IPS-20b (cell line): ENCODE data around the gene PLEKHM1.
"Not testable (repeated sequence)": the region's sequence is repeated elsewhere in the genome, so short reads cannot be mapped to it uniquely, and the experiment has no call there.

Source experiments
- H3K27ac ChIP-seq: one replicate; pipeline ENCODE4 v1.5.1; 2013; ENCODE audit warnings: low read length
- H3K27me3 ChIP-seq: 2 replicates; pipeline ENCODE4 v1.6.1; 2013; ENCODE audit warnings: mild to moderate bottlenecking, low read length, inconsistent platforms; ENCODE audit not compliant: insufficient read depth
- H3K36me3 ChIP-seq: 2 replicates; pipeline ENCODE4 v1.6.1; 2013; ENCODE audit warnings: low read depth, mild to moderate bottlenecking, inconsistent platforms, low read length, moderate library complexity; ENCODE audit not compliant: insufficient read depth
- H3K4me1 ChIP-seq: 2 replicates; pipeline ENCODE4 v1.6.1; 2013; ENCODE audit warnings: mild to moderate bottlenecking, control low read depth, inconsistent platforms, low read length, moderate library complexity; ENCODE audit not compliant: insufficient read depth
- H3K4me3 ChIP-seq: 2 replicates; pipeline ENCODE4 v1.5.1; 2013; ENCODE audit warnings: mild to moderate bottlenecking, low read length, inconsistent platforms
- H3K9ac ChIP-seq: 2 replicates; pipeline ENCODE4 v1.6.1; 2013; ENCODE audit warnings: low read depth, mild to moderate bottlenecking, inconsistent platforms, low read length, moderate library complexity
- H3K9me3 ChIP-seq: 2 replicates; pipeline ENCODE4 v1.6.1; 2013; ENCODE audit warnings: mild to moderate bottlenecking, low read depth, low read length, inconsistent platforms; ENCODE audit not compliant: insufficient read depth

PLEKHM1 gene

DNA sequence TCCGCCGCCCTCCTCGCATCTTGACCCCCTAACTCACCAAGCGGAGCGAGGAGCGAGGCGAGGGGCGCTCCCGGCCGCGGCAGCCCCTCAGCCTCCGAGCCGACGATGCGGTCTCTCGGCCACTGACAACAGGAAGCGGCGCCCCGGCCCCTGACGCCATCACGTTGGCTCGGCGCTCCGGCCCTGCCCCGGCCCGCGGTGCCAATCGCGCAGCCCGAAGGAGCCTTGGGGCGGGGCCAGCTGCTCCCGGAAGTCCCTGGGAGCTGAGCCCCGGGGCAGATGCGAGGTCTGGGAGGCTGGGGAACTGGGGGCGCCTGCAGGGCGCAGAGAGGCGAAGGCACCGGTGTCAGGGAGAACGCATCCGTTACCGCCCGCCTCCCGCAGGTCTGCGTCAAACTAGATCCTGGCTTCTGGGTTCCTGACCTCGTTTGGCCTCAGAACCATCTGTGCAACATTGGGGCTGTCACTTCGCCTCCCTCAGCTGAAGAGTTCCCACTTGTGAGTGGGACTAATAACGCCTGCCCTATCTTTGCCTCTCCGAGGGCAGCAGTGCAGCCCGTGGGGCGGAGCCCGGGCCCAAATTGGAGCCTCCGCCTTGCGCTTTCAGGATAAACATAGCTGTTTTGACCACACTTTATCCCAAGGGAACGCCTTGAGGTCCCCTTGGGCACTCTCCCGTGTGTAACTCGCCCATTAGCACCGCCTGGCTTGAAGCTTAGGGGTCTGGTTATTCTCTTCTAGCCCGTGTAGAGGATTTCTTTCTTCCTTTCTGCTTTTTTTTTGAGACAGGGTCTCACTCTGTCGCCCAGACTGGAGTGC, at the start of gene PLEKHM1:
PLEKHM1 (minus strand) TSS at position 107 of the 819 bp plus-strand sequence. CDS start 8,237 bp downstream, outside the sequence.
- not testable (repeated sequence) for H3K27me3 ChIP-seq, H3K27ac ChIP-seq, H3K4me1 ChIP-seq, H3K36me3 ChIP-seq, H3K9me3 ChIP-seq
- Histone ChIP-seq H3K9ac (peak within 1 kb of the TSS; percentile 41; the same call in 1 of the 2 replicates), H3K4me3 (peak within 1 kb of the TSS; percentile 71)

- not testable (repeated sequence) for H3K27ac ChIP-seq, H3K9me3 ChIP-seq, H3K27me3 ChIP-seq, H3K4me3 ChIP-seq, H3K9ac ChIP-seq, H3K36me3 ChIP-seq, H3K4me1 ChIP-seq
These were observed 47.6 kb upstream of the PLEKHM1 start for GRCh38 chr17:45538168-45538567.

DNA sequence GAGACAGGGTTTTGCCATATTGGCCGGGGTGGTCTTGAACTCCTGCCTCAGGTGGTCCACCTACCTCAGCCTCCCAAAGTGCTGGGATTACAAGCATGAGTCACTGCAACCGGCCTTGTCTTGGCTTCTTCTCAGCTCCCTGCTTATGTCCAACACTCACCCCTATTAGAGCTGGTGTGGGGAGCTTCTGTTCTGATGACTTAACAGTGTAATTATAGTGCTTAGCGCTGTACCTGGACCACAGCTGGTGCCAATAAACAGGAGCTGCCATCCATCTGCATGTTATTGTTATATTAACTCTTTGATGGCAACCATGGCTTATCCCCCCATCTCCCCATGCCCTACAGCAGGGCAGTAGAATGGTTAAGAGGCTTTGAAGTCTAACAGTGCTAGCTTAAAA, 15.6 kb upstream of the PLEKHM1 start:
- H3K4me1 ChIP-seq, H3K27me3 ChIP-seq, H3K9ac ChIP-seq, H3K36me3 ChIP-seq, H3K27ac ChIP-seq, H3K9me3 ChIP-seq, H3K4me3 ChIP-seq: not testable (repeated sequence)

DNA sequence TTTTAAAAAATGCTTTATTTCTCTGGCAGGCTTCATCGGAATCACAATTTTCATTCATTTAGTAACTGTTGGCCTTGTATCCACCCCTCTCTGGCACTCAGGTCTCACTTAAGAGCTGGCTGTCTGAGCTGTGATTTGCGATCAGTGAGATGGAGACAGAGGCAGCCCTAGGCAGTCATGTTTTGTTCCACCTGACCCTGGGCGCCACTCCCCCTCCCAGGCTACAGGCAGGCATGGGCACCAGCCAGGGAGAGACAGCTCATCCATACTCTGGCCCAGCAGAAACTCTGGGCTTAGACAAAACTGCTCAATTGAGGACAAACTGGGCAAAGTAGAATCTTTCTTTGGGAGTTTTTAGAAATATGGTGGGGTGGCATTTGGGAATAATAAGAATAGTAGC, 14.7 kb upstream of the PLEKHM1 start:
- H3K9ac ChIP-seq, H3K27me3 ChIP-seq, H3K4me3 ChIP-seq, H3K9me3 ChIP-seq, H3K27ac ChIP-seq, H3K4me1 ChIP-seq, H3K36me3 ChIP-seq: not testable (repeated sequence)

DNA sequence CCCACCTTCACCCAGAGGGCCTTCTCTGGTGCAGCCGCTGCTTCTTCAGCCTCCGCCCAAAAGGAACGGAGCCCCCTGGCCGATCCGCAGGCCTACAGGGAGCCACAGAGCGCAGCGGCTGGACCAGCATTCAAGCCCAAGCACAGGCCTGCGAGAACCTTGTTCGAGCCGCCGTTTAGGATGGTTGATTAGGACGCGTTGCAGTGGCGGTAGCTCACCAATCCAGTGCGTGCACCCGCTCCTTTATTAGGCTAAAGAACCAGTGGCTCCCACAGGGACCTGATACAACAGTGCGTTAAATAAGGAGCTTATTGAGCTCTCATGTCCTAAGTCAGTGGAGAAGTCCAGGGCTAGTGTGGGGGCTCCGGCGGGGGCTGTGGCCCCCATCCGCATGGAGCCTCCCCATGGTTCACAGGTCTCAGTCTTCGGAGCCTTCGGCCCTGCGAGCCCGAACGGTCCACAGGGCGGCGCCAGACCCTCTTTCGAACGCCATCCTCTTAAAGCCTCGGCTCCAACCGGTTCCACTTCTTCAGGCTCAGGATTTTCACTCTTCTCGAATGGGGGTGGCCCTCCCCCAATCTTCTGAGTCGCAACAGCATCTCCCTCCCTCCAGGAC, 10.7 kb upstream of the PLEKHM1 start:
- H3K9ac ChIP-seq, H3K27me3 ChIP-seq, H3K4me3 ChIP-seq, H3K9me3 ChIP-seq, H3K4me1 ChIP-seq, H3K36me3 ChIP-seq, H3K27ac ChIP-seq: not testable (repeated sequence)

DNA sequence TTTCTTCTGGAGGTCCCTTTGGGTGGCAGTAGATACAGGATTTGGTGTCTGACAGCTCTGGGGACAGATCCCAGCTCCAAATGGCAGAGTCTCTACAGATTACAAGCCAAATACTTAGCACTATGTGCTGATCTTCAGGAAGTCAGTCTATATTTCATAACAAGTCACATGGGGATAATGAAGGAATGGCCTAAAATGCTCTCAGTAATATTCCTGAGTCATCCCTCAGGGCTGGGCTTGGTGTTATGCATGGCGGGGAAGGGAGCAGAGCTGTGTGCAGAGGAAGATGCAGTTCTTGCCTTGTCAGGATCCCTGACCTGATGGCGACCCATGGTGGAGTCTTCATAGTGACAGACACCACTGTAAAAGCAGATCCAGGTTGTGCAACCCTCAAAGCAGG, 10.0 kb upstream of the PLEKHM1 start:
- not testable (repeated sequence) for H3K9ac ChIP-seq, H3K9me3 ChIP-seq, H3K4me1 ChIP-seq, H3K27ac ChIP-seq, H3K4me3 ChIP-seq, H3K27me3 ChIP-seq, H3K36me3 ChIP-seq

- H3K4me3 ChIP-seq, H3K4me1 ChIP-seq, H3K9ac ChIP-seq, H3K27me3 ChIP-seq, H3K36me3 ChIP-seq, H3K9me3 ChIP-seq, H3K27ac ChIP-seq: not testable (repeated sequence)
These were observed 8.7 kb upstream of the PLEKHM1 start for GRCh38 chr17:45499208-45499607.

DNA sequence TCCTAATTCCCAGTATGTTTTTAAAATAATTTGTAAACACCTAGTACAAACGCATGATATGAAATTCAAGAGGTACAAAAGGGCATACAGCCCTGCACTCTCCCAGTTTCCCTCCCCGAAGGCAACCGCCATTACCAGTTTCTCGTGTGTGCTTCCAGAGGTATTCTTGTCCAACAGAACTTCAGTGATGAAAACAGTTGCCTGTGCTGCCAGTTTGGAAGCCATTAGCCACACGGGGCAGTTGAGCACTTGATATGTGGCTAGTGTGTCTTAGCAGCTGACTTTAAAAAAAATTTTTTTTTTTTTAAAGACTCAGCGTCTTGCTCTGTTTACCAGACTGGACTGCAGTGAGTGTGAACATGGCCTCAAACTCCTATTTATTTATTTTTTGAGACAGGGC, 7.9 kb upstream of the PLEKHM1 start:
- H3K4me1 ChIP-seq, H3K27ac ChIP-seq, H3K4me3 ChIP-seq, H3K9ac ChIP-seq, H3K36me3 ChIP-seq, H3K27me3 ChIP-seq, H3K9me3 ChIP-seq: not testable (repeated sequence)

- not testable (repeated sequence) for H3K27me3 ChIP-seq, H3K9me3 ChIP-seq, H3K27ac ChIP-seq, H3K9ac ChIP-seq, H3K4me3 ChIP-seq, H3K4me1 ChIP-seq, H3K36me3 ChIP-seq
These were observed 6.9 kb upstream of the PLEKHM1 start for GRCh38 chr17:45497449-45497848.

- H3K27me3 ChIP-seq, H3K4me3 ChIP-seq, H3K9ac ChIP-seq, H3K9me3 ChIP-seq, H3K4me1 ChIP-seq, H3K27ac ChIP-seq, H3K36me3 ChIP-seq: not testable (repeated sequence)
These were observed 6.0 kb upstream of the PLEKHM1 start for GRCh38 chr17:45496507-45496906.

- not testable (repeated sequence) for H3K27ac ChIP-seq, H3K4me1 ChIP-seq, H3K9me3 ChIP-seq, H3K4me3 ChIP-seq, H3K27me3 ChIP-seq, H3K36me3 ChIP-seq, H3K9ac ChIP-seq
These were observed 4.0 kb upstream of the PLEKHM1 start for GRCh38 chr17:45494556-45494955.

GRCh38 chr17:45492156-45492555, 1.6 kb upstream of the PLEKHM1 start:
- not testable (repeated sequence) for H3K9me3 ChIP-seq, H3K4me3 ChIP-seq, H3K27ac ChIP-seq, H3K4me1 ChIP-seq, H3K9ac ChIP-seq, H3K36me3 ChIP-seq, H3K27me3 ChIP-seq
